ENCODE results near the gene ADGB.

DNA sequence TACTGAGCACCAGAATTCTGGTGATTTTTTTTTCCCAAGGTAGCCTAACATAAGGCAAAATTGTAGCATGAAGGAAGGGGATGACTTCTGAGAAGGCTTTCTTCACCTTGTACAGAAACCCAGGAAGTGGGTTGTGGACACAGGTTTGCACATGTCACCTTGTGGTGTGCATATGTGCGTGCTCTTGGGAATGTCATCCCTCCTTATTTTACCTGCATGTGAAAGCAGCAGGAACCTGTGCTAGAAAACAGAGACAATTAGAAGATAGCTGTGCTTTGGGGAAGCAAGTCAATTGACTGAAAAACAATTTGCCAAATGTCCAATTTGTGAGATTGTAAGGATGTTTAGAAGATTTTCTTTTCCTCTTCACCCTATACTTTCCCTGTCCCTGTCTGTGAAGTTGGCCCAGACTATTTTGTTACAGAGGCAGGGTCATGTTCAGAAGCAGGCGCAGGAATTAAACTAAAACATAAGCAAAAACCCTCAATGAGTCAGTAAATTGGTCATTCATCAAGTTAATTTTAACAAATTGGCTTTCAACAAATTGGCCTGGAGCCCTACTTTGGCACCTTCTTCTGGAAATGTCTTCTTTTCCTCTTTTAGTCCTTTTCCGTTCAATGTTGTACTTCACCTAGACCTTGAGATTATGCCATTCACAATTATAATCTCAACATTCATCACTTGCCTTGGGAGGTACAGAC, 261.2 kb downstream of the ADGB start:
- TF ChIP-seq, protein P1, sequence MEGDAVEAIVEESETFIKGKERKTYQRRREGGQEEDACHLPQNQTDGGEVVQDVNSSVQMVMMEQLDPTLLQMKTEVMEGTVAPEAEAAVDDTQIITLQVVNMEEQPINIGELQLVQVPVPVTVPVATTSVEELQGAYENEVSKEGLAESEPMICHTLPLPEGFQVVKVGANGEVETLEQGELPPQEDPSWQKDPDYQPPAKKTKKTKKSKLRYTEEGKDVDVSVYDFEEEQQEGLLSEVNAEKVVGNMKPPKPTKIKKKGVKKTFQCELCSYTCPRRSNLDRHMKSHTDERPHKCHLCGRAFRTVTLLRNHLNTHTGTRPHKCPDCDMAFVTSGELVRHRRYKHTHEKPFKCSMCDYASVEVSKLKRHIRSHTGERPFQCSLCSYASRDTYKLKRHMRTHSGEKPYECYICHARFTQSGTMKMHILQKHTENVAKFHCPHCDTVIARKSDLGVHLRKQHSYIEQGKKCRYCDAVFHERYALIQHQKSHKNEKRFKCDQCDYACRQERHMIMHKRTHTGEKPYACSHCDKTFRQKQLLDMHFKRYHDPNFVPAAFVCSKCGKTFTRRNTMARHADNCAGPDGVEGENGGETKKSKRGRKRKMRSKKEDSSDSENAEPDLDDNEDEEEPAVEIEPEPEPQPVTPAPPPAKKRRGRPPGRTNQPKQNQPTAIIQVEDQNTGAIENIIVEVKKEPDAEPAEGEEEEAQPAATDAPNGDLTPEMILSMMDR (IDR thresholded peaks at IDR 0.05; ENCODE audit: low read depth, low read length, missing input control) = no peak
- no peak for TF ChIP-seq YY1 (IDR thresholded peaks at IDR 0.05)
- TF ChIP-seq GABPA (IDR thresholded peaks at IDR 0.05 in 1 of 2, conservative IDR thresholded peaks at IDR 0.05 in 1 of 2) = no peak
- no peak for TF ChIP-seq SP1 (IDR thresholded peaks at IDR 0.05)
- no peak for TF ChIP-seq HNF4G (IDR thresholded peaks at IDR 0.05)
